Cardiac muscle cell (in vitro differentiated cells and primary cell): ENCODE results near the gene XKR7. TPM values are rescaled to one million over a fixed set of nuclear protein-coding genes. Genes with fewer than 3 reads are reported as not detected.

Experiments used
- DNase-seq, 2 donors: peaks; one replicate each; pipeline versions ENCODE4 v3.0.0 to v3.0.0-alpha.2; 2010 to 2017; ENCODE audit warnings: low read depth in 1 of 2, low spot score in 1 of 2
- H3K27ac ChIP-seq: fragments of 200-600 bp; sonication (generic); 2 replicates; pipeline ENCODE4 v1.5.1; 2016
- H3K27me3 ChIP-seq: fragments of 200-600 bp; sonication (generic); 2 replicates; pipeline ENCODE4 v1.6.0; 2016; ENCODE audit warnings: control low read depth
- H3K36me3 ChIP-seq: fragments of 200-600 bp; sonication (generic); 2 replicates; pipeline ENCODE4 v1.5.1; 2016; ENCODE audit warnings: control low read depth
- H3K4me1 ChIP-seq: fragments of 200-600 bp; sonication (generic); 2 replicates; pipeline ENCODE4 v1.8.1; 2017; ENCODE audit warnings: low read depth, mild to moderate bottlenecking, mixed run types
- H3K4me3 ChIP-seq: fragments of 200-600 bp; sonication (generic); 2 replicates; pipeline ENCODE4 v1.5.1; 2016; ENCODE audit warnings: mild to moderate bottlenecking
- H3K9me3 ChIP-seq: fragments of 200-600 bp; sonication (generic); 2 replicates; pipeline ENCODE4 v1.5.1; 2017; ENCODE audit warnings: low read depth, mild to moderate bottlenecking, control low read depth
- polyA plus RNA-seq: library from polyadenylated mRNA; unstranded; fragments of >200 nt; fragmentation: Nextera tagmentation; extraction: Ambion mirVana; gene quantifications from 2 replicates; pipeline ENCODE4 v1.2.1, GENCODE V29; 2016
- total RNA-seq: library from RNA; depleted of rRNA; stranded (reverse); fragments of >200 nt; gene quantifications from 2 replicates; pipeline ENCODE4 v1.2.3, GENCODE V29; 2016
- TF ChIP-seq, protein P1 (sequence below): IDR thresholded peaks from 2 replicates; pipeline ENCODE4 v1.5.1; 2012; ENCODE audit warnings: low read depth, mild to moderate bottlenecking, low read length

Gene XKR7
- total and polyA plus RNA-seq, 2 experiments from 2014 or later, result 0.03 TPM; not detected in 1

DNA sequence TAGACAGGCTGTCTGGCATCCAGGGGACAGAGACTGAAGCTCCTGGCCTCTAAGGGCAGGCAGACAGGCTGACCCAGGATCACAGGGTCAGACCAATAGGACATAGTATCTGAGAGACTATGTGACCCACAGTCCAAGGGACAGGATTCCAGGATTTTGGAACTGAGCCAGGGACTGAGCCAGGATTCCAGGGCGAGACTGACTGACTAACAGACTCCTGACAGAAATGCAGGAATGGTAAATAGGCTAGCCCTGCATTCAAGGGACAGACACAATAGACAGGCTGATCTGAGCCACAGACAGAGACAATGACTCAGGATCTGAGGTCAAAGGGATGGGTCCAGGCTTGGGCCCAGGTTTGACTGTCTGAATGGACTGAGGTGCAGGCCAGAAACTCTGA is 19.8 kb downstream of the XKR7 start:
- DNase-seq, result no peak
- Histone ChIP-seq H3K4me1 (no peaks in the 10 kb centered on the region), H3K27ac (no peak overlapping the region), H3K36me3 (no peaks in the 10 kb centered on the region), H3K4me3 (no peak overlapping the region), H3K9me3 (no peaks in the 10 kb centered on the region), H3K27me3 (peaks cover 11% of the 10 kb centered on the region)
- TF ChIP-seq, protein P1, sequence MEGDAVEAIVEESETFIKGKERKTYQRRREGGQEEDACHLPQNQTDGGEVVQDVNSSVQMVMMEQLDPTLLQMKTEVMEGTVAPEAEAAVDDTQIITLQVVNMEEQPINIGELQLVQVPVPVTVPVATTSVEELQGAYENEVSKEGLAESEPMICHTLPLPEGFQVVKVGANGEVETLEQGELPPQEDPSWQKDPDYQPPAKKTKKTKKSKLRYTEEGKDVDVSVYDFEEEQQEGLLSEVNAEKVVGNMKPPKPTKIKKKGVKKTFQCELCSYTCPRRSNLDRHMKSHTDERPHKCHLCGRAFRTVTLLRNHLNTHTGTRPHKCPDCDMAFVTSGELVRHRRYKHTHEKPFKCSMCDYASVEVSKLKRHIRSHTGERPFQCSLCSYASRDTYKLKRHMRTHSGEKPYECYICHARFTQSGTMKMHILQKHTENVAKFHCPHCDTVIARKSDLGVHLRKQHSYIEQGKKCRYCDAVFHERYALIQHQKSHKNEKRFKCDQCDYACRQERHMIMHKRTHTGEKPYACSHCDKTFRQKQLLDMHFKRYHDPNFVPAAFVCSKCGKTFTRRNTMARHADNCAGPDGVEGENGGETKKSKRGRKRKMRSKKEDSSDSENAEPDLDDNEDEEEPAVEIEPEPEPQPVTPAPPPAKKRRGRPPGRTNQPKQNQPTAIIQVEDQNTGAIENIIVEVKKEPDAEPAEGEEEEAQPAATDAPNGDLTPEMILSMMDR, result no peak

- DNase-seq, result no peak
- no peaks in the 10 kb centered on the region for H3K9me3 ChIP-seq
- no peaks in the 10 kb centered on the region for H3K36me3 ChIP-seq
- H3K4me3 ChIP-seq, result no peak overlapping the region
- H3K4me1 ChIP-seq, result no peaks in the 10 kb centered on the region
- peaks cover 19% of the 10 kb centered on the region for H3K27me3 ChIP-seq
- no peak overlapping the region for H3K27ac ChIP-seq
- TF ChIP-seq, protein P1, result no peak
These were observed 20.6 kb downstream of the XKR7 start for GRCh38 chr20:31988430-31989015.

DNA sequence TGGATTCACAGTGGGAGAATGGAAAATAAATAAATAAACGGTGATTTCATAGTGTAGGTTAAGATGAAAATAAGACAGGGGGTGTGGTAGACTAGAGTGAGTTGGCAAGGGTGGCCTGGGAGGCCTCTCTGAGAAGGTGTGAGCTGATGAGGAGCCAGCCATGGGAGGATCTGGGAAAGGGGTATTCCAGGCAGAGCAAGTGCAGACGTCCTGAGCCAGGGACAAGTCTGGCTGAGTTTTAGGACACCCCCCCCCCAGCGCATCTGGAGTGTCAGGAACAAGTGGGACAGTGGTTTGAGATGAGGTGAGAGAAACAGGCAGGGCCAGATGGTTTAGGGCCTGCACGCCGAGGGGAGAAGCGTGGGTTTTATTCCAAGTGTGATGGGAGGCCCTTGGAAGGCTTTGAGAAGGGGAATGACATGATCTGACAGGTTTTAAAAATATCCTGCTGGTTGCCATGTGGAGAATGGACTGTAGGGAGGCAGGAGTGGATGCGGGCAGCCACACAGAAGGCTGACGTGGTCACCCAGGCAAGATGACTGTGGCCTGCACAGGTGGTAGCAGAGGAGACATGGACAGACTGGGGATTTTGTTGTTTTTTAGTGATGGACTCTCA is 21.2 kb downstream of the XKR7 start:
- H3K36me3 ChIP-seq, result no peaks in the 10 kb centered on the region
- no peak for DNase-seq
- no peaks in the 10 kb centered on the region for H3K9me3 ChIP-seq
- no peak overlapping the region for H3K4me3 ChIP-seq
- peaks cover 25% of the 10 kb centered on the region for H3K27me3 ChIP-seq
- no peak overlapping the region for H3K27ac ChIP-seq
- TF ChIP-seq, protein P1, result no peak
- no peaks in the 10 kb centered on the region for H3K4me1 ChIP-seq

DNA sequence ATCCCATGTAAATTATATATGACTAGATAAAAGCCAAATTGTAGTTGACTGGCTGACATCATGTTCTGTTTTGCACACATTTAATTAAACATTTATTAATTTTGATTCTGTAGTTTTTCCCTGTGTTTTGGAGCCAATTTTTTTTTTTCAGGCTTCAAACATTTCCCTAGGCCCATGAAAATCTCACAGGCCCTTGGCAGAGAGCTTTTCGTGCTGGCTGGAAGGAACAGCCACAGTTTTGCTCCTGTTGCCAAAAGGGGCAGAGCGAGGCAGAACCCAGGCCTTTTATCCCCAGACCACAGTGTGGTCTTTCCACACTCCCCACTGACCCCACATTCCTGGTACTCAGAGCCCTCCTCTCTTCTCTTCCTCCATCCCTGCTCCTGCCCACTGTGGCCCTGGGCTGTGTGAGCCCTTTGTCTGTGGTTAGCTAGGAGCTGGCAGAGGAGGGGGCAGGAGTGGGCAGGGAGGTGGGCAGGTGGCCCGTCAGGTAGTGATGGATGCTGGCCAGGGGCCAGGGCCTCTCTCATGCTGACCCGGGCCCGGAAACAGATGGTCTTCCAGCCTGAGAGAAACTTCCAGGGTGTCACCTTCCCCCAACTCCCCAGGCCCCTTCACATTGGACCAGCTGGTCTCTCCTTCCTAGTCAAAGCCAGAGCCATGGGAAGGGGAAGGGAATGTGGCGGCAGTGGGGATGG is 22.8 kb downstream of the XKR7 start:
- H3K27ac ChIP-seq, result no peak overlapping the region
- no peak for DNase-seq
- H3K9me3 ChIP-seq, result no peaks in the 10 kb centered on the region
- H3K4me1 ChIP-seq, result no peaks in the 10 kb centered on the region
- H3K4me3 ChIP-seq, result no peak overlapping the region
- H3K27me3 ChIP-seq, result peaks cover 42% of the 10 kb centered on the region
- H3K36me3 ChIP-seq, result no peaks in the 10 kb centered on the region
- TF ChIP-seq, protein P1, result no peak

- H3K27ac ChIP-seq, result no peak overlapping the region
- H3K36me3 ChIP-seq, result no peaks in the 10 kb centered on the region
- H3K27me3 ChIP-seq, result peaks cover 47% of the 10 kb centered on the region
- H3K9me3 ChIP-seq, result no peaks in the 10 kb centered on the region
- no peaks in the 10 kb centered on the region for H3K4me1 ChIP-seq
- TF ChIP-seq, protein P1, result no peak
- H3K4me3 ChIP-seq, result no peak overlapping the region
- DNase-seq, result no peak
These were observed 23.4 kb downstream of the XKR7 start for GRCh38 chr20:31991339-31991705.
